ENCODE data around the gene ADCY10. TPM values are rescaled to one million over a fixed set of nuclear protein-coding genes. Genes with fewer than 3 reads are reported as not detected.

Gene ADCY10
- total RNA-seq, 1 donor from 2014 or later: not detected

DNA sequence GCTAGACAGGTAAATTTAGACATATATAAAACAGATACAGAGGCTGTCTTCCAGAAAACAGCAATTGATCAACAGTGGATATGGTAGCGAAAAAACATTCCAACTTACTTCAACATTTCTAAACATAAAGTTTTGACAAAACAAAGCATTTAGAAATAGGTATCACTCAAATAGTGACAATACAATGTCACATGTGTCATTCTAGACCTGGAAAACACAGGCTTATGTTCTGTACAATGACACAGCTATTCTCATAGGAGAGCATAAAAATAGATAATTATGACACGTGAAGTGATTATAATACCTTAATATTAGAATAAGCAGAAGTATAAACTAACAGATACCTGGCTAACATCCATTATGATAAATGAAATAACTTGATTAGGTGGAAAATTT lies 14.5 kb upstream of the ADCY10 start:
- Mint-ChIP-seq H3K9me3 (no peaks in the 10 kb centered on the region), H3K27me3 (ENCODE audit: insufficient read depth, low read depth) (no peaks in the 10 kb centered on the region), H3K27ac (no peak overlapping the region), H3K4me3 (no peak overlapping the region), H3K36me3 (peaks cover 2% of the 10 kb centered on the region), H3K4me1 (peaks cover 4% of the 10 kb centered on the region)
- TF ChIP-seq, protein P1, sequence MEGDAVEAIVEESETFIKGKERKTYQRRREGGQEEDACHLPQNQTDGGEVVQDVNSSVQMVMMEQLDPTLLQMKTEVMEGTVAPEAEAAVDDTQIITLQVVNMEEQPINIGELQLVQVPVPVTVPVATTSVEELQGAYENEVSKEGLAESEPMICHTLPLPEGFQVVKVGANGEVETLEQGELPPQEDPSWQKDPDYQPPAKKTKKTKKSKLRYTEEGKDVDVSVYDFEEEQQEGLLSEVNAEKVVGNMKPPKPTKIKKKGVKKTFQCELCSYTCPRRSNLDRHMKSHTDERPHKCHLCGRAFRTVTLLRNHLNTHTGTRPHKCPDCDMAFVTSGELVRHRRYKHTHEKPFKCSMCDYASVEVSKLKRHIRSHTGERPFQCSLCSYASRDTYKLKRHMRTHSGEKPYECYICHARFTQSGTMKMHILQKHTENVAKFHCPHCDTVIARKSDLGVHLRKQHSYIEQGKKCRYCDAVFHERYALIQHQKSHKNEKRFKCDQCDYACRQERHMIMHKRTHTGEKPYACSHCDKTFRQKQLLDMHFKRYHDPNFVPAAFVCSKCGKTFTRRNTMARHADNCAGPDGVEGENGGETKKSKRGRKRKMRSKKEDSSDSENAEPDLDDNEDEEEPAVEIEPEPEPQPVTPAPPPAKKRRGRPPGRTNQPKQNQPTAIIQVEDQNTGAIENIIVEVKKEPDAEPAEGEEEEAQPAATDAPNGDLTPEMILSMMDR (IDR thresholded peaks at IDR 0.05): no peak
- TF ChIP-seq EZH2 (IDR thresholded peaks at IDR 0.05) (no peak), EZH2phosphoT487 (IDR thresholded peaks at IDR 0.05) (no peak)
- H2AFZ ChIP-seq (replicated peaks): no peak overlapping the region
- H3K9me3 ChIP-seq (ENCODE audit: low read depth): no peaks in the 10 kb centered on the region
- peaks cover 11% of the 10 kb centered on the region for H3F3A ChIP-seq (ENCODE audit: low read depth)
- H3K27me3 ChIP-seq: no peaks in the 10 kb centered on the region
- no peak overlapping the region for H3K27ac ChIP-seq
- no peak overlapping the region for H3K9ac ChIP-seq
- H3K79me2 ChIP-seq (ENCODE audit: low read depth): peaks cover 23% of the 10 kb centered on the region
- no peak for DNase-seq (ENCODE audit: low spot score)
- H3K4me3 ChIP-seq: no peak overlapping the region
- H3K4me2 ChIP-seq: no peak overlapping the region
- H3K4me1 ChIP-seq: peaks cover 12% of the 10 kb centered on the region
- H4K20me1 ChIP-seq (ENCODE audit: low read depth): no peaks in the 10 kb centered on the region
- no peaks in the 10 kb centered on the region for H3K36me3 ChIP-seq

DNA sequence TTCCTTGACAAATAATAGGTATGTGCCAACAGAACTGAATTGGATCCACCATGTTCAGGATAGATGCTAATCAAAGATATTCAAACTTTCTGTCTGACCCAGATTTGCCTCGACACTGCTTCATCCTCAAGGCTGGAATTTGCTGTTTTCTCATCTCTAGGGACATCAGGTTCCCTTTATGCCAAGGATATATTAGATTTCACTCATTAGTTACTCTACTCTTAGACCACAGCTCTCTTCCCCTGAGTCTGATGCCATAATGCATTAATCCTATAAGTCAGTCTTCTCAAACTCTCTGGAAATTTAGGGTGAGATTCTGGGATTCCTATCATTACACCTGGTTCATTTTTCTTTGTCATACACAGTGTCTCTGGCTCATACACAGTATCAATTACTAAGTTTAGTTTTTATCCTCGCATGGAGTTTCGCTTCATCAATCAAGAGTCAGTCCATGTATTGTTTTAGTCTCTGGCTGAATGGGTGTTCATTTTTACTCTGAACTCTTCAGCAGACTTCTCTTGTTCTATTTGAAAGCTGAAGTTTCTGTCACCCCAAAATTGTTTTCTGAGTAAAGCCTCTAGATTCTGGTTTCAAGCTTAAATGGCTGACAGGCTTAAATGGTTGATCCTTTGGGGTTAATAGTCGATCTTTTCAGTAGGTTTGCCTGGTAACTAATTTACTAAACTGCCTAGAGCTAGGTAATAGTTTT lies 13.3 kb upstream of the ADCY10 start:
- Histone ChIP-seq H3K27me3 (no peaks in the 10 kb centered on the region), H2AFZ (replicated peaks) (no peak overlapping the region), H3K4me1 (peaks cover 12% of the 10 kb centered on the region), H3K27ac (no peak overlapping the region), H3K36me3 (no peaks in the 10 kb centered on the region), H4K20me1 (ENCODE audit: low read depth) (no peaks in the 10 kb centered on the region), H3F3A (ENCODE audit: low read depth) (peaks cover 11% of the 10 kb centered on the region), H3K4me2 (no peak overlapping the region), H3K4me3 (no peak overlapping the region), H3K79me2 (ENCODE audit: low read depth) (peaks cover 21% of the 10 kb centered on the region), H3K9me3 (ENCODE audit: low read depth) (no peaks in the 10 kb centered on the region), H3K9ac (no peak overlapping the region)
- no peaks in the 10 kb centered on the region for H3K27me3 Mint-ChIP-seq (ENCODE audit: insufficient read depth, low read depth)
- no peak overlapping the region for H3K27ac Mint-ChIP-seq
- no peaks in the 10 kb centered on the region for H3K36me3 Mint-ChIP-seq
- peaks cover 2% of the 10 kb centered on the region for H3K4me1 Mint-ChIP-seq
- no peak overlapping the region for H3K4me3 Mint-ChIP-seq
- no peaks in the 10 kb centered on the region for H3K9me3 Mint-ChIP-seq
- no peak for DNase-seq (ENCODE audit: low spot score)
- TF ChIP-seq, protein P1 (IDR thresholded peaks at IDR 0.05): no peak
- TF ChIP-seq EZH2phosphoT487 (IDR thresholded peaks at IDR 0.05): no peak
- no peak for TF ChIP-seq EZH2 (IDR thresholded peaks at IDR 0.05)

DNA sequence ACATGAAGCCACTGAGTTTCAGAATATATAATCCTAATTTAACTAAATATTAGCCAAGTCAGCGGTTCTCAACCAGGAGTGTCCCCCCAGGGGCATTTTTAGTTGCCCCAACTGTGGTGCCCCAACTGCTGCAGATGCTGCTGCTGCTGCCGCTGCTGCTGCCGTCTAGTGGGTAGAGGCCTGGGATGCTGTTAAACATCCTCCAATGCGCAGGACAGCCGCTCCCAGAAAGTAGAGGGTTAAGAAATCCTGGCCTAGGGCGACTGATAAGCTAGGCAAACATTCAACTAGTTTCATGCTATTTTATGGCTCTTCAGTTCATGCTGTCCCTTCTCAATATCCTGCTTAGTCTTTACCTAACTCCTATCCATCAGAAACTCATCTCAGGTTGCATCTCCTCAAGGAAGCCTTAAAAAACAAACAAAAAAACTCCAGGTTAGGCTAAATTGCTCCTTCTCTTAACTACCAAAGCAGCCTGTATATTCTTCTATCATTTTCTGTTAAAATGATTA lies 12.6 kb upstream of the ADCY10 start:
- Histone ChIP-seq H3K4me1 (peaks cover 12% of the 10 kb centered on the region), H3K4me3 (no peak overlapping the region), H4K20me1 (ENCODE audit: low read depth) (no peaks in the 10 kb centered on the region), H3K9ac (no peak overlapping the region), H2AFZ (replicated peaks) (no peak overlapping the region), H3K4me2 (no peak overlapping the region), H3K27ac (no peak overlapping the region), H3K36me3 (no peaks in the 10 kb centered on the region), H3K27me3 (no peaks in the 10 kb centered on the region), H3K9me3 (ENCODE audit: low read depth) (no peaks in the 10 kb centered on the region), H3F3A (ENCODE audit: low read depth) (peaks cover 11% of the 10 kb centered on the region), H3K79me2 (ENCODE audit: low read depth) (peaks cover 16% of the 10 kb centered on the region)
- Mint-ChIP-seq H3K4me1 (peaks cover 2% of the 10 kb centered on the region), H3K9me3 (no peaks in the 10 kb centered on the region), H3K4me3 (no peak overlapping the region), H3K27me3 (ENCODE audit: insufficient read depth, low read depth) (no peaks in the 10 kb centered on the region), H3K27ac (no peak overlapping the region), H3K36me3 (no peaks in the 10 kb centered on the region)
- peak; percentile 18 for DNase-seq (ENCODE audit: low spot score)
- TF ChIP-seq, protein P1 (IDR thresholded peaks at IDR 0.05): no peak
- TF ChIP-seq EZH2phosphoT487 (IDR thresholded peaks at IDR 0.05) (no peak), EZH2 (IDR thresholded peaks at IDR 0.05) (no peak)
